Adrenal gland (tissue), 5 donors: Measurements from ENCODE around the gene SPTB.

Experiments
- CTCF ChIP-seq, 6 experiments: fragments of 450-650 bp in 4 of 6; fragments of 200-600 bp in 2 of 6; sonication (generic) in 1 of 6; IDR thresholded peaks; 1 replicate in 5 of 6; 2 replicates in 1 of 6; pipeline versions ENCODE4 v1.5.1 to v1.8.0; 2016 to 2021; ENCODE audit warnings: antibody characterized with exemption in 6 of 6, mild to moderate bottlenecking in 2 of 6, moderate library complexity in 1 of 6
- POLR2A ChIP-seq, 2 donors: fragments of 450-650 bp; IDR thresholded peaks; one replicate each; pipeline ENCODE4 v1.6.1; 2017; ENCODE audit warnings: antibody characterized with exemption in 2 of 2, mild to moderate bottlenecking in 2 of 2, moderate library complexity in 1 of 2
- donor health status: DM: no; HTN: no; CAD: no.

GRCh38 chr14:64870160-64870559 is 9.5 kb downstream of the SPTB start:
- TF ChIP-seq CTCF (IDR thresholded peaks at IDR 0.05) (no peak), POLR2A (IDR thresholded peaks at IDR 0.05) (no peak)
